Measurements from ENCODE around the gene SIX2. TPM values are rescaled to one million over a fixed set of nuclear protein-coding genes. Genes with fewer than 3 reads are reported as not detected.

The SIX2 gene
- total and polyA plus RNA-seq, 9 of the 15 experiments (the other 6 are each of a cell fraction or from before 2014, with no cell fraction given) = not detected

DNA sequence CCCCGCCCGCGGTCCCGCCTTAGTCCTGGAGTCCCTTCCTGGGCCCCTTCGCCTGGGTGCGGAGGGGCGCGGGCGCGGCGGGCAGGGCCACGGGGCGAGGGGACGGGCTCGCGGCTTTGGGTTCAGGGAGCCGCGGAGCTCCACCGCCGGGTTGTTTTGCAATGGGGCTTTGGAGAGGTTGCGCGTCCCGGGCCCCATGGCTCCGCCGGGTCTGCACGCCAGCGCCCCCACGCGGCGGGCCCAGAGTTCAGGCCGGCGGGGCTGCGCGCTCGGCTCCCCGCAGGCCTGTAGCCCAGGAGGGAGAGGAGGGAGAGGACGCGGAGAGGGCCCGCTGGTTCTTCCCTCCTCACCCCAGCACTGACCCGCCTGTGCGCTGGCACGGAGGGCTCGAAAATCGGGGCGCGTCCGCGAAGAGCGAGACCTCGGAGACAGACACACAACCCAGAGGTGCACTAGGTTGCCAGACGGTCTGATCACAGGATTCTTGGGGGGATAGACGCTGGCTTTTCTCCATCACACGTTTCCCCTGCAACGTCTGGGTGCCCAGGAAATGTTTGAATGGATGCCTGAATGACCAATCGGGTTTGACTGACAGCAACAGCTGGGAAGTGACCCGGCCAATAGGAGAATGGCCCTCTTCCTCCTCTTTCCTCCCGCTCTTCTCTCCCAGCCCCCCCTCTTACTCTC, 4.9 kb upstream of the SIX2 start:
- no peak overlapping the region for H3K4me3 ChIP-seq
- no peaks in the 10 kb centered on the region for H3K79me2 ChIP-seq (ENCODE audit: control insufficient read depth, insufficient read depth, low read length)
- in situ Hi-C loops (cut with MboI) (no loop called here), intact Hi-C loops (cut with micrococcal nuclease) (no loop called here)
- DNase-seq (ENCODE audit: extremely low read depth in 1 of 4, low spot score in 3 of 4) (peak in 3 of 4 experiments; percentile 61 to 70 (median 64)), ATAC-seq (peak; percentile 93), FAIRE-seq (no peak)
- WGBS (ENCODE audit: insufficient coverage, low coverage, missing lambda C conversion rate) = 61% methylated on average over 17 of the region's 57 CpGs
- no peak overlapping the region for H3K4me2 ChIP-seq (ENCODE audit: insufficient read depth, low read length)
- H3K27me3 ChIP-seq (ENCODE audit: control insufficient read depth in 2 of 2, insufficient read depth in 2 of 2, low read length in 2 of 2) = peaks cover 21 to 58% of the 10 kb centered on the region in 2 experiments; a peak in 4 of 5 replicates
- TF ChIP-seq ZNF354B (CRISPR knock-in tag; IDR thresholded peaks at IDR 0.05) (no peak), FUS (optimal IDR thresholded peaks at IDR 0.05; ENCODE audit: low read depth, low read length) (no peak), SAFB2 (IDR thresholded peaks at IDR 0.05; ENCODE audit: borderline replicate concordance, low read depth, low read length, severe bottlenecking) (no peak), LARP7 (IDR thresholded peaks at IDR 0.05) (no peak), SMC3 (conservative IDR thresholded peaks at IDR 0.05; ENCODE audit: insufficient read depth, low read depth, low read length) (0 out of 2 replicates have a peak, but pooled peaks have one; percentile 5), SNRNP70 (optimal IDR thresholded peaks at IDR 0.05; ENCODE audit: low read depth, low read length) (no peak), NUFIP1 (IDR thresholded peaks at IDR 0.05; ENCODE audit: partially characterized antibody) (no peak)
- TF ChIP-seq, protein P1, sequence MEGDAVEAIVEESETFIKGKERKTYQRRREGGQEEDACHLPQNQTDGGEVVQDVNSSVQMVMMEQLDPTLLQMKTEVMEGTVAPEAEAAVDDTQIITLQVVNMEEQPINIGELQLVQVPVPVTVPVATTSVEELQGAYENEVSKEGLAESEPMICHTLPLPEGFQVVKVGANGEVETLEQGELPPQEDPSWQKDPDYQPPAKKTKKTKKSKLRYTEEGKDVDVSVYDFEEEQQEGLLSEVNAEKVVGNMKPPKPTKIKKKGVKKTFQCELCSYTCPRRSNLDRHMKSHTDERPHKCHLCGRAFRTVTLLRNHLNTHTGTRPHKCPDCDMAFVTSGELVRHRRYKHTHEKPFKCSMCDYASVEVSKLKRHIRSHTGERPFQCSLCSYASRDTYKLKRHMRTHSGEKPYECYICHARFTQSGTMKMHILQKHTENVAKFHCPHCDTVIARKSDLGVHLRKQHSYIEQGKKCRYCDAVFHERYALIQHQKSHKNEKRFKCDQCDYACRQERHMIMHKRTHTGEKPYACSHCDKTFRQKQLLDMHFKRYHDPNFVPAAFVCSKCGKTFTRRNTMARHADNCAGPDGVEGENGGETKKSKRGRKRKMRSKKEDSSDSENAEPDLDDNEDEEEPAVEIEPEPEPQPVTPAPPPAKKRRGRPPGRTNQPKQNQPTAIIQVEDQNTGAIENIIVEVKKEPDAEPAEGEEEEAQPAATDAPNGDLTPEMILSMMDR (IDR thresholded peaks at IDR 0.05 in 2 of 3, conservative IDR thresholded peaks at IDR 0.05 in 1 of 3; ENCODE audit: insufficient read depth in 2 of 3, low read depth in 1 of 3, low read length in 3 of 3) = peak; percentile 39 to 55 (median 47)
- TF ChIP-seq, protein P2, sequence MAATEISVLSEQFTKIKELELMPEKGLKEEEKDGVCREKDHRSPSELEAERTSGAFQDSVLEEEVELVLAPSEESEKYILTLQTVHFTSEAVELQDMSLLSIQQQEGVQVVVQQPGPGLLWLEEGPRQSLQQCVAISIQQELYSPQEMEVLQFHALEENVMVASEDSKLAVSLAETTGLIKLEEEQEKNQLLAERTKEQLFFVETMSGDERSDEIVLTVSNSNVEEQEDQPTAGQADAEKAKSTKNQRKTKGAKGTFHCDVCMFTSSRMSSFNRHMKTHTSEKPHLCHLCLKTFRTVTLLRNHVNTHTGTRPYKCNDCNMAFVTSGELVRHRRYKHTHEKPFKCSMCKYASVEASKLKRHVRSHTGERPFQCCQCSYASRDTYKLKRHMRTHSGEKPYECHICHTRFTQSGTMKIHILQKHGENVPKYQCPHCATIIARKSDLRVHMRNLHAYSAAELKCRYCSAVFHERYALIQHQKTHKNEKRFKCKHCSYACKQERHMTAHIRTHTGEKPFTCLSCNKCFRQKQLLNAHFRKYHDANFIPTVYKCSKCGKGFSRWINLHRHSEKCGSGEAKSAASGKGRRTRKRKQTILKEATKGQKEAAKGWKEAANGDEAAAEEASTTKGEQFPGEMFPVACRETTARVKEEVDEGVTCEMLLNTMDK (IDR thresholded peaks at IDR 0.05; ENCODE audit: borderline replicate concordance, insufficient read depth, low read depth, low read length, poor library complexity, severe bottlenecking) = peak; percentile 16
- peaks cover 0 to 24% of the 10 kb centered on the region in 2 experiments; a peak in 2 of 5 replicates for H3K4me1 ChIP-seq (replicated peaks in 1 of 2; ENCODE audit: control insufficient read depth in 2 of 2, insufficient read depth in 2 of 2, low read length in 2 of 2)
- no peaks in the 10 kb centered on the region for H3K9me3 ChIP-seq (replicated peaks; ENCODE audit: control insufficient read depth, insufficient read depth, low read depth, low read length)
- CTCF ChIA-PET (ENCODE audit: low intra/inter-chr PET ratio) = no interaction called here
- H3K27ac ChIP-seq (ENCODE audit: extremely low read depth, low read depth, low read length) = no peak overlapping the region
- BruUV-seq (replicated peaks) = no TSS peak
- H4K20me1 ChIP-seq (replicated peaks; ENCODE audit: control insufficient read depth, insufficient read depth, low read length) = no peaks in the 10 kb centered on the region; the same call in 1 of the 2 replicates
- POLR2A ChIA-PET = no interaction called here
- H2AFZ ChIP-seq (ENCODE audit: low read depth, low read length) = no peak overlapping the region
- H3K9ac ChIP-seq (ENCODE audit: insufficient read depth in 1 of 2, low read depth in 2 of 2, low read length in 2 of 2) = no peak overlapping the region
- H3K36me3 ChIP-seq (ENCODE audit: control insufficient read depth, insufficient read depth, low read length) = no peaks in the 10 kb centered on the region
- no peaks in the 10 kb centered on the region for H3K9me1 ChIP-seq (ENCODE audit: control insufficient read depth, insufficient read depth, low read length)

Measured in K562 (cell line).